Neural progenitor cell (in vitro differentiated cells): ENCODE results near the gene RIOK3.

Experiments used
- CTCF ChIP-seq: fragments of 200-600 bp; sonication (generic); IDR thresholded peaks from 2 replicates; pipeline ENCODE4 v1.5.1; 2017; ENCODE audit warnings: antibody characterized with exemption, mild to moderate bottlenecking
- EZH2 ChIP-seq: fragments of 200-600 bp; sonication (generic); IDR thresholded peaks from 2 replicates; pipeline ENCODE4 v1.6.1; 2017; ENCODE audit warnings: antibody characterized with exemption, mild to moderate bottlenecking, moderate library complexity
- EZH2phosphoT487 ChIP-seq: fragments of 200-600 bp; sonication (generic); IDR thresholded peaks from 2 replicates; pipeline ENCODE4 v1.6.1; 2017; ENCODE audit warnings: antibody characterized with exemption

GRCh38 chr18:23512641-23513040, 59.6 kb downstream of the RIOK3 start:
- TF ChIP-seq CTCF (no peak), EZH2phosphoT487 (no peak), EZH2 (no peak)
